Body of pancreas (tissue), 4 donors: ENCODE data around the gene CYP27A1.

ENCODE experiments used
- POLR2A ChIP-seq, 3 donors: fragments of 450-650 bp; IDR thresholded peaks; one replicate each; pipeline ENCODE4 v1.6.1; 2016; ENCODE audit warnings: antibody characterized with exemption in 3 of 3, mild to moderate bottlenecking in 2 of 3
- TF ChIP-seq, protein P1 (sequence below), 7 experiments: fragments of 450-650 bp in 4 of 7; fragments of 200-600 bp in 3 of 7; sonication (generic) in 3 of 7; IDR thresholded peaks; one replicate each; pipeline ENCODE4 v1.5.1; 2016 to 2019; ENCODE audit warnings: antibody characterized with exemption in 7 of 7

DNA sequence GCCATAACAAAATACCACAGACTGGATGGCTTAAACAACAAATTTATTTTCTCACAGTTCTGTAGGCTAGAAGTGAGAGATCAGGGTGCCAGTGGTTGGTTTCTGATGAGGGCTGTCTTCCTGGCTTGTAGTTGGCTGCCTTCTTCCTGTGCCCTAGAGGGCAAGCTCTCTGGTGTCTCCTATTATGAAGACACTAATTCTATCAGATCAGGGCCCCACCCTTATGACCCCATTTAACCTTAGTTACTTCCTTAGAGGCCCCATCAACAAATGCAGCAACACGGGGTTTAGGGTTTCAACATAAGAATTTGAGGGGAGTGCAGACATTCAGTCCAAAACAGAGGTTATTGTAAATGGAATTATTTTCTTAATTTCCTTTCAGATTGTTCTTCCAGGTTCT lies 22.9 kb downstream of the CYP27A1 start:
- TF ChIP-seq POLR2A (IDR thresholded peaks at IDR 0.05) = no peak
- TF ChIP-seq, protein P1, sequence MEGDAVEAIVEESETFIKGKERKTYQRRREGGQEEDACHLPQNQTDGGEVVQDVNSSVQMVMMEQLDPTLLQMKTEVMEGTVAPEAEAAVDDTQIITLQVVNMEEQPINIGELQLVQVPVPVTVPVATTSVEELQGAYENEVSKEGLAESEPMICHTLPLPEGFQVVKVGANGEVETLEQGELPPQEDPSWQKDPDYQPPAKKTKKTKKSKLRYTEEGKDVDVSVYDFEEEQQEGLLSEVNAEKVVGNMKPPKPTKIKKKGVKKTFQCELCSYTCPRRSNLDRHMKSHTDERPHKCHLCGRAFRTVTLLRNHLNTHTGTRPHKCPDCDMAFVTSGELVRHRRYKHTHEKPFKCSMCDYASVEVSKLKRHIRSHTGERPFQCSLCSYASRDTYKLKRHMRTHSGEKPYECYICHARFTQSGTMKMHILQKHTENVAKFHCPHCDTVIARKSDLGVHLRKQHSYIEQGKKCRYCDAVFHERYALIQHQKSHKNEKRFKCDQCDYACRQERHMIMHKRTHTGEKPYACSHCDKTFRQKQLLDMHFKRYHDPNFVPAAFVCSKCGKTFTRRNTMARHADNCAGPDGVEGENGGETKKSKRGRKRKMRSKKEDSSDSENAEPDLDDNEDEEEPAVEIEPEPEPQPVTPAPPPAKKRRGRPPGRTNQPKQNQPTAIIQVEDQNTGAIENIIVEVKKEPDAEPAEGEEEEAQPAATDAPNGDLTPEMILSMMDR (IDR thresholded peaks at IDR 0.05) = no peak
